IMR-90 (cell line): ENCODE results near the gene CD248. TPM values are rescaled to one million over a fixed set of nuclear protein-coding genes. Genes with fewer than 3 reads are reported as not detected.
A peak's percentile ranks its signal among the peaks of the same experiment; 100 is the strongest.

ENCODE experiments used
- ATAC-seq: fragments of 200-7000 bp; cut with Tn5 transposase; 2 replicates; pipeline ENCODE4 v1.9.1; 2020; ENCODE audit warnings: low read depth, mild to moderate bottlenecking, moderate library complexity
- BruUV-seq: library from RNA; stranded (reverse); fragments of 400-500 nt; replicated peaks from 2 replicates; lab custom pipeline; 2021; lab: Mats Ljungman, UMichigan
- CTCF ChIA-PET: fragments of 300-600 bp; formaldehyde crosslinking; extraction: SDS; loops from one replicate; lab custom pipeline; 2021; ENCODE audit warnings: antibody characterized with exemption; lab: Yijun Ruan, JAX
- POLR2A ChIA-PET: fragments of 300-600 bp; sonication (Branson Sonifier 250); formaldehyde crosslinking; loops from one replicate; lab custom pipeline; 2022; ENCODE audit warnings: antibody characterized with exemption; ENCODE audit not compliant: unreplicated experiment; lab: Charles Lee
- DNase-seq: peaks from one replicate; pipeline ENCODE4 v3.0.0; 2013
- H2AFZ ChIP-seq: replicated peaks from 2 replicates; pipeline ENCODE3; 2013; ENCODE audit warnings: low read length, mild to moderate bottlenecking; ENCODE audit not compliant: poor library complexity
- H2AK5ac ChIP-seq: 2 replicates; pipeline ENCODE4 v1.6.1; 2013; ENCODE audit warnings: low read depth, low read length, inconsistent platforms
- H2AK9ac ChIP-seq: replicated peaks from 2 replicates; pipeline ENCODE3; 2013; ENCODE audit warnings: mild to moderate bottlenecking, low read depth, low read length, moderate library complexity; ENCODE audit not compliant: poor library complexity
- H2BK120ac ChIP-seq: 2 replicates; pipeline ENCODE4 v1.6.1; 2013; ENCODE audit warnings: low read depth, low read length, inconsistent platforms
- H2BK15ac ChIP-seq: 3 replicates; pipeline ENCODE4 v1.6.1; 2013; ENCODE audit warnings: low read depth, low read length, inconsistent platforms
- H2BK20ac ChIP-seq: 2 replicates; pipeline ENCODE4 v1.6.1; 2013; ENCODE audit warnings: low read depth, mild to moderate bottlenecking, inconsistent platforms, low read length, moderate library complexity
- H2BK5ac ChIP-seq: 2 replicates; pipeline ENCODE4 v1.6.1; 2013; ENCODE audit warnings: mild to moderate bottlenecking, low read depth, low read length, inconsistent platforms; ENCODE audit not compliant: poor library complexity, severe bottlenecking
- H3K14ac ChIP-seq: replicated peaks from 2 replicates; pipeline ENCODE4 v1.6.1; 2013; ENCODE audit warnings: low read depth, low read length, inconsistent platforms
- H3K18ac ChIP-seq: 2 replicates; pipeline ENCODE4 v1.6.1; 2013; ENCODE audit warnings: low read depth, low read length, control low read depth
- H3K23ac ChIP-seq: 2 replicates; pipeline ENCODE4 v1.6.1; 2013; ENCODE audit warnings: low read depth, low read length, inconsistent platforms
- H3K27ac ChIP-seq: 2 replicates; pipeline ENCODE4 v1.5.1; 2013; ENCODE audit warnings: mild to moderate bottlenecking, control low read depth, low read length; ENCODE audit not compliant: insufficient read depth
- H3K27me3 ChIP-seq: 2 replicates; pipeline ENCODE4 v1.6.1; 2013; ENCODE audit warnings: low read length; ENCODE audit not compliant: control insufficient read depth, insufficient read depth
- H3K36me3 ChIP-seq: 2 replicates; pipeline ENCODE4 v1.6.1; 2013; ENCODE audit warnings: low read length, mixed read lengths; ENCODE audit not compliant: control insufficient read depth, insufficient read depth
- H3K4ac ChIP-seq: 2 replicates; pipeline ENCODE4 v1.6.1; 2013; ENCODE audit warnings: low read depth, low read length, inconsistent platforms
- H3K4me1 ChIP-seq: 2 replicates; pipeline ENCODE4 v1.6.1; 2013; ENCODE audit warnings: low read length, mixed read lengths; ENCODE audit not compliant: control insufficient read depth, insufficient read depth
- H3K4me2 ChIP-seq: 2 replicates; pipeline ENCODE4 v1.6.1; 2013; ENCODE audit warnings: low read depth, mild to moderate bottlenecking, control low read depth, low read length, moderate library complexity
- H3K4me3 ChIP-seq: 2 replicates; pipeline ENCODE4 v1.5.1; 2013; ENCODE audit warnings: low read depth, mild to moderate bottlenecking, control low read depth, low read length, moderate library complexity; ENCODE audit not compliant: insufficient read depth
- H3K56ac ChIP-seq: 2 replicates; pipeline ENCODE4 v1.6.1; 2013; ENCODE audit warnings: low read length, inconsistent platforms; ENCODE audit not compliant: insufficient read depth; ENCODE audit errors: extremely low read depth
- H3K79me1 ChIP-seq, 2 experiments: 2 replicates each; pipeline ENCODE4 v1.6.1; 2013; ENCODE audit warnings: low read length in 2 of 2, inconsistent platforms in 1 of 2, low read depth in 1 of 2
- H3K9ac ChIP-seq: 2 replicates; pipeline ENCODE4 v1.6.1; 2013; ENCODE audit warnings: low read depth, low read length, control low read depth
- H3K9me1 ChIP-seq: 2 replicates; pipeline ENCODE4 v1.6.1; 2013; ENCODE audit warnings: low read length, inconsistent platforms; ENCODE audit not compliant: insufficient read depth
- H3K9me3 ChIP-seq: 2 replicates; pipeline ENCODE4 v1.6.1; 2013; ENCODE audit warnings: low read length; ENCODE audit not compliant: control insufficient read depth, insufficient read depth
- H4K20me1 ChIP-seq: 2 replicates; pipeline ENCODE4 v1.6.1; 2013; ENCODE audit warnings: low read length, inconsistent platforms; ENCODE audit not compliant: insufficient read depth
- H4K5ac ChIP-seq: 2 replicates; pipeline ENCODE4 v1.6.1; 2013; ENCODE audit warnings: mild to moderate bottlenecking, low read depth, low read length, control low read depth
- H4K8ac ChIP-seq, 2 experiments: 2 replicates each; pipeline ENCODE4 v1.6.1; 2013; ENCODE audit warnings: low read depth in 2 of 2, low read length in 2 of 2, control low read depth in 1 of 2, inconsistent platforms in 1 of 2
- H4K91ac ChIP-seq: 2 replicates; pipeline ENCODE4 v1.6.1; 2013; ENCODE audit warnings: low read depth, low read length, inconsistent platforms; ENCODE audit not compliant: insufficient read depth
- CEBPB ChIP-seq: IDR thresholded peaks from 2 replicates; pipeline ENCODE4 v1.6.1; 2012; ENCODE audit warnings: low read depth, low read length, improper control_type of control experiment
- ELK1 ChIP-seq: fragments of 150-350 bp; IDR thresholded peaks from 2 replicates; pipeline ENCODE4 v1.6.1; 2016; ENCODE audit warnings: low read depth, mild to moderate bottlenecking, low read length, moderate library complexity, borderline replicate concordance
- MAFK ChIP-seq: IDR thresholded peaks from 2 replicates; pipeline ENCODE4 v1.6.1; 2012; ENCODE audit warnings: low read depth, low read length, improper control_type of control experiment
- MAZ ChIP-seq: IDR thresholded peaks from 2 replicates; pipeline ENCODE4 v1.6.1; 2012; ENCODE audit warnings: low read depth, mild to moderate bottlenecking, low read length, improper control_type of control experiment, moderate library complexity, borderline replicate concordance
- RAD21 ChIP-seq: IDR thresholded peaks from 2 replicates; pipeline ENCODE4 v1.6.1; 2012; ENCODE audit warnings: low read length, improper control_type of control experiment
- WGBS, 2 experiments: methylation state at CpG; one replicate each; pipeline versions ENCODE4 v1.1.5 to v1.1.7; 2013; ENCODE audit warnings: missing lambda C conversion rate in 2 of 2; ENCODE audit not compliant: insufficient read length in 1 of 2; ENCODE audit errors: extremely low coverage in 2 of 2; 5-methylcytosine and 5-hydroxymethylcytosine counted together
- dilution Hi-C: fragments of 300-500 bp; cut with HindIII; formaldehyde crosslinking; loops from one replicate; pipeline ENCODE4 v1.14.3; 2018; ENCODE audit warnings: low sequenced_read_pairs; ENCODE audit not compliant: unreplicated experiment
- in situ Hi-C: fragments of 300-500 bp; cut with MboI; formaldehyde crosslinking; loops from 3 replicates; pipeline ENCODE4 v1.14.3; 2019; ENCODE audit warnings: low sequenced_read_pairs, inconsistent platforms, mixed read lengths
- intact Hi-C: fragments of 100-400 bp; cut with micrococcal nuclease; formaldehyde crosslinking; loops from 2 replicates; pipeline ENCODE4 v1.10.0; 2022
- polyA plus RNA-seq, 3 experiments: library from polyadenylated mRNA; depleted of rRNA; stranded (reverse); fragments of >200 nt; gene quantifications; 2 replicates each; pipeline ENCODE4 v1.2.3, GENCODE V29; 2012; ENCODE audit warnings: low replicate concordance in 1 of 3
- total RNA-seq: library from RNA; depleted of rRNA; stranded (reverse); fragments of >200 nt; gene quantifications from 2 replicates; pipeline ENCODE4 v1.2.3, GENCODE V29; 2012

Gene CD248
- total and polyA plus RNA-seq, 2 of the 4 experiments (the other 2 are of a cell fraction) = 19.5 to 223 TPM

- no peak for TF ChIP-seq MAFK
Observed at GRCh38 chr11:66287211-66287888, 29.5 kb downstream of the CD248 start (continued).

DNA sequence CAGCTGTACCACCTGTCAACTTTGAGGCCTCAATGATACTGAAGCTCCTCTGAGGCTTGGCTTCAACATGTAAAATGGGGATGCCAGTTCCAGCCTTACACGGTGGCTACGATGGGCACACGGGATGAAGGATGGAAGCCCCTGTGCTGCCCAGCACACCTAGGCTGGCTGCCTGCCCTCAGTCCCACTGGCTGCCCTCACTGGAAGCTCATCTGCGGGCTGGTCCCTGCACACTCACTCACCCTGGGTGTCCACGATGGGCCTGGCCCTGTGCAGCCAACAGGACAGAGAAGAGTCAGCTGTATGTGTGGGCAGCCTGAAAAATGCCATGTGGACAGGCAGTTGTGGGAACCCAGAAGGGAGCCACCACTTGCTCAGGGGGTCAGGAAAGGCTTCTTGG lies 30.1 kb downstream of the CD248 start:
- Histone ChIP-seq H3K27ac (no peak overlapping the region), H2AK9ac (peak overlapping the region; percentile 66), H2BK15ac (no peak overlapping the region), H3K14ac (no peak overlapping the region), H3K4me3 (no peak overlapping the region), H2BK20ac (no peak overlapping the region), H2AK5ac (0 out of 2 replicates have a peak overlapping the region, but pooled peaks have one; percentile 15), H2BK120ac (no peak overlapping the region), H3K79me1 (peaks cover 15 to 44% of the 10 kb centered on the region in 2 experiments; a peak in 3 of 4 replicates), H4K20me1 (peaks cover 30% of the 10 kb centered on the region), H3K9ac (no peak overlapping the region), H3K27me3 (peaks cover 7% of the 10 kb centered on the region), H3K9me3 (no peaks in the 10 kb centered on the region), H3K9me1 (peaks cover 17% of the 10 kb centered on the region), H3K18ac (no peak overlapping the region), H4K5ac (no peak overlapping the region), H3K4ac (0 out of 2 replicates have a peak overlapping the region, but pooled peaks have one; percentile 9), H3K4me2 (no peak overlapping the region), H4K8ac (no peak overlapping the region), H4K91ac (no peak overlapping the region), H2BK5ac (no peak overlapping the region), H3K36me3 (peaks cover 16% of the 10 kb centered on the region; the same call in 1 of the 2 replicates), H3K56ac (no peak overlapping the region), H3K4me1 (peaks cover 13% of the 10 kb centered on the region), H3K23ac (peak overlapping the region; percentile 31; the same call in 1 of the 2 replicates), H2AFZ (peak overlapping the region; percentile 35)
- dilution Hi-C loops = no loop called here
- WGBS, 2 experiments = 100% methylated on average over 1 of the region's 5 CpGs; no CpG with 5 or more reads in 1 of the 2 experiments
- POLR2A ChIA-PET = no interaction called here
- no TSS peak for BruUV-seq
- DNase-seq = no peak
- intact Hi-C loops = no loop called here
- no peak for ATAC-seq
- CTCF ChIA-PET = no interaction called here
- TF ChIP-seq MAZ (no peak), RAD21 (no peak), CEBPB (no peak), ELK1 (no peak)
- in situ Hi-C loops = no loop called here
